Activated naive CD4-positive, alpha-beta T cell treated with anti-CD3 and anti-CD28 coated beads, Interleukin-2, amount 50 U/mL, for 16 hours (primary cell): ENCODE measurements around the gene NAB2.
"Not testable (repeated sequence)": the region's sequence is repeated elsewhere in the genome, so short reads cannot be mapped to it uniquely, and the experiment has no call there.

ENCODE experiments used
- DNase-seq: peaks from one replicate; pipeline ENCODE4 v3.0.0-alpha.2; 2020

The NAB2 gene, protein sequence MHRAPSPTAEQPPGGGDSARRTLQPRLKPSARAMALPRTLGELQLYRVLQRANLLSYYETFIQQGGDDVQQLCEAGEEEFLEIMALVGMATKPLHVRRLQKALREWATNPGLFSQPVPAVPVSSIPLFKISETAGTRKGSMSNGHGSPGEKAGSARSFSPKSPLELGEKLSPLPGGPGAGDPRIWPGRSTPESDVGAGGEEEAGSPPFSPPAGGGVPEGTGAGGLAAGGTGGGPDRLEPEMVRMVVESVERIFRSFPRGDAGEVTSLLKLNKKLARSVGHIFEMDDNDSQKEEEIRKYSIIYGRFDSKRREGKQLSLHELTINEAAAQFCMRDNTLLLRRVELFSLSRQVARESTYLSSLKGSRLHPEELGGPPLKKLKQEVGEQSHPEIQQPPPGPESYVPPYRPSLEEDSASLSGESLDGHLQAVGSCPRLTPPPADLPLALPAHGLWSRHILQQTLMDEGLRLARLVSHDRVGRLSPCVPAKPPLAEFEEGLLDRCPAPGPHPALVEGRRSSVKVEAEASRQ

DNA sequence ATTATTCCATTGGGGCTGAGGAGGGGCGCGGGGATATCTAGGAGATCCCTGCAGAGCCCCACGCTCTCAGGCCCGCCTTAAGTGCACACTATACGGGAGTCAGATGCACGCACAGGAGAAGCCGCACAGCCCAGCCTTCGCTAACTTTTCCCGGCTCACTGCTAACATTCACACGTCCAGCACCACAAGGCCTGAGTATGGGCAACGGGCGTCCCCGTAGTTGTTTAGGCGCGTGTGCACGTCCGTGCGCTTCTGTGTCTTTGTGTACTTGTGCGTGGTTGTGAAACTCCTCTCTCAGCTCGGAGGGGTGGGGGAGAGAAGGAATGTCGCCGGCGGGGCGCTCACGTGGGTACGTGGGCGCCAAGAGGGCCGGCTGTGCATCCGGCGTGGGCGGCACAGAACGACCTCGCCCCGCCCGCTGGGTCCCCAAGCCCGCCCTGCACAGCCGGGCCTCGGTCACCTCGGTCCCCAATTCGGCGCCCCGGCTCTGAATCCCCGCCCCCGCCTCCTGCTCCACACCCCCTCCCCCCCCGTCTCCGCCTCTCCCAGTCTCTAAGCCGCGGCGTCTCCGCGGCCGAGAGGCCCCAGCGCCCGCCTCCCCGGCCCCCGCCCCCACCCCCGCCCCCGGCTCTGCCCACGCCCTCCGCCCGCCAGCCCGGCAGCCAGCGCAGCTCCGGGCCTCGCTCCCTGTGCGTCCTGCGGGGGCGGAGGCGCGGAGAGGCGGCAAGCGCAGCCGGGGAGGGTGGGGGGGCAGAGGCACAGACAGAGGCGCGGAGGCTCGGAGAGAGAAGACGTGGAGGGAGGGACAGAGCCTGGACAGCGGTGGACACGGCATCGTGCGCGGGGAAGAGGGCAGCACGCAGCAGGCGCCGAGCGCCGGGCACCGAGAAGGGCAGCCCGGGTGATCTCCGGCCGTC is at the start of gene NAB2:
Gene NAB2, plus strand, starts transcription at position 761 of the 917 bp plus-strand sequence. CDS start 158 bp downstream, outside the sequence.
- peak; percentile 80 for DNase-seq

DNA sequence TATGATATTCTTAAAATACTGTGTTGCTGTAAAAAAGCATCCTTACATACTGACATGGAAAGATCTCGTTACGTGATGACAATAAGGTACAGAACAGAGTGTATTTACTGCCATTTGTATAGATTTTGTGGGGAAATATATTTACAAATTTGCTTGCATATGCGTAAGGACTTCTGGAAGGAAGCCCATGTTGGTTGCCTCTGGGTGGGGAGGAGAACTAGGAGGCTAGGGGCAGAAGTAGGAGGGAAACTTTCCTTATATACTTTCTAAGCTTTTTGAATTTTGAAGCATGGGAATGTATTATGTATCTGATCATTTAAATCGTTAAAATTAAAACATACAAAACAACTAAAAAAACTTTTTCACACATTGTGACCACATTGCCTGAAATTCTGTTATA is 48.7 kb upstream of the NAB2 start:
- DNase-seq = no peak

DNA sequence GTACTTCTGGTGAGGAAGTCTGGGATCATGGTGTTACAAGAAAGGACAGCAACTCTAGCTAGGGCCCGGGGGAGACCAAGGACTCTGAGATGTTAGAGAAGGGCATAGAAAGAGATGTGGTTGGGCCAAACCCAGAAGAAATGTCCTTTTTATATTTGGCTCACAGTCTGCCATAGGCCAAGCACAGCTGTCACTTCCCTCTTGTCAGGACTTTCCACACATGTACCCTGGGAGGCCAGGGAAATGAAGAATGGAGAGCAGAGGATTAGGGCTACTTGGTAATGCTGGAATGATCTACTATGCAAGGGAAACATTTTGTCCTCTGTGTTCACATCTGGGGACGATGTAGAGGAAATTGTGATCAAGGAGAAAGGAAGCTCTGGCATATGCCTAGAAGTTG is 48.2 kb upstream of the NAB2 start:
- DNase-seq = no peak

DNA sequence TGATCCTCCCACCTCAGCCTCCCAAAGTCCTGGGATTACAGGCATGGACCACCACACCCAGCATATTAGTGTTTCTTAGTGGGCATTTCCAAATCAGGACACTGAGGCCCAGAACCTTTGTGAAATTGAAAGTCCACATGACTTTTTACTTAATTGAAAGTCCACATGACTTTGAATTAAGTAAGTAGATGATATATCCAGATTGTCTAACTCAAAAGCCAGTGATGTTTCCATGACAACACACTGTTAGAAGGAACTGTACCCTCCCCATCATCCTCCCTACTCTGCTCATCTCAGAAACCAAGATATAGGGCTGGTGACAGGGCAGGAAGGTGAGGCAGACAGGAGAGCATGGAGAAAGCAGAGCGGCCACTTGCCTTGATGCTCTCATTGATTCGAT is 46.2 kb upstream of the NAB2 start:
- DNase-seq = no peak

DNA sequence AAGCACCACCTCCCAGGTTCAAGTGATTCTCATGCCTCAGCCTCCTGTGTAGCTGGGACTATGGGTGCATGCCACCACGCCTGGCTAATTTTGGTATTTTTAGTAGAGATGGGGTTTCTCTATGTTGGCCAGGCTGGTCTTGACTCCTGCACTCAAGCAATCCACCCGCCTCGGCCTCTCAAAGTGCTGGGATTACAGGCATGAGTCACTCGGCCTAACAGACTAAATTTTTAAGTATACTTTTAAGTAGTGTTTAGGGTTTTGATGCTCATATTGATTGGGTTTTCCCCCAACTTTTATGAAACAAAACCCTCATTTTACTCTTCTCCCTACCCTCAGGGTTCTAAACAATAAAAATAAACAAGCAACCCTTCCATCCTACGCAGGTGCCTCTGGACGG is 44.4 kb upstream of the NAB2 start:
- DNase-seq = no peak

DNA sequence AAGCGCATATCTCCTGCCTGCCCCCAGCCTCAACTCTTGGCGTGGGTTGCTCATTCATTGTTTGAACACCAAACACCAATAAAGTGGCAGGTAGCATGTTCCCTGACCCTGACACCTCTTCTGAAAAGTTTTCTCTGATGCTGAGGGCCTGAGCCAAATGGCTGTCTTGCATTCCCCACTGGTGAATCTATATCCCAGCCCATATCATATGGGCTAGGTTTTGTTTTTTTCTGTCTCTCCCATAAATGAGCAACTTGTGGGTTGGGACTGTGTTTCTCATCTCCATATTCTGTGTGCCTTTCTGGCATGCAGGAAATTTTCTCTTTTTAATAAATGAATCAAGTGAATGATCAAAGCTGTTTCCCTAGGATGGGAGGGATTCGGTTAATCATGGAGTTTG is 44.0 kb upstream of the NAB2 start:
- no peak for DNase-seq

DNA sequence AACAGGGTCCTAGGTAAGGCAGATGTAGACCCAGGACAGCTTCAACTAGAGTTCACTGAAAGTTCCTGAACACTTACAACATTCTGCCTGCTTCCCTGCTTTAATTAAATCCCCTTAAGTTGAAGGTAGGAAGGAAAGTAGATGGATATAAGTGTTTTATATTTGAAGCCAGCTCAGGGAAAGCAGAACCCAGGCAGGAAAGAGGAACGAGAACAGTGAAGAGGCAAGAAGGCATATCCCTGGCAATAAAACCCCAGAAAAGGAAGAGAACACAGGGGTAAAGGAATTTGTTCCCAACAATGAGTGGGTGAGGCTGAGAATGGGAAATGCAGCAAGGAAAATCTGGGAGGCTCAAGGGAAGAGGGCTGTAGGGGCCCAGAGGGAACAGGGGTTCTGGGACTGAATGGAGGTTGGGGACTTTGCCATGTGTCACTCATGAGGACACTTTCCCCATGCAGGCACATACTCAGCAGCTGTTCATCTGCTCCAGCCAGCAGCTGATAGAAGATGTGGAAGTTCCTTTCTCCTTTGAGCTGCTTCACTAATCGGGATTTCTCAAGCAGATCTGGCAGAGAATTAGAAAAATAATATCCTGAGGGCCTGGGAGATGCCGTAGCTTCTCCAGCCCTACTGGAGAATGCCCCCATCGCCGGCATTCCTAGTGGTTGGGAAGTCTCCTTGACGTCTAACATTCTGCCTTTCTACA is 42.7 kb upstream of the NAB2 start:
- DNase-seq = no peak

DNA sequence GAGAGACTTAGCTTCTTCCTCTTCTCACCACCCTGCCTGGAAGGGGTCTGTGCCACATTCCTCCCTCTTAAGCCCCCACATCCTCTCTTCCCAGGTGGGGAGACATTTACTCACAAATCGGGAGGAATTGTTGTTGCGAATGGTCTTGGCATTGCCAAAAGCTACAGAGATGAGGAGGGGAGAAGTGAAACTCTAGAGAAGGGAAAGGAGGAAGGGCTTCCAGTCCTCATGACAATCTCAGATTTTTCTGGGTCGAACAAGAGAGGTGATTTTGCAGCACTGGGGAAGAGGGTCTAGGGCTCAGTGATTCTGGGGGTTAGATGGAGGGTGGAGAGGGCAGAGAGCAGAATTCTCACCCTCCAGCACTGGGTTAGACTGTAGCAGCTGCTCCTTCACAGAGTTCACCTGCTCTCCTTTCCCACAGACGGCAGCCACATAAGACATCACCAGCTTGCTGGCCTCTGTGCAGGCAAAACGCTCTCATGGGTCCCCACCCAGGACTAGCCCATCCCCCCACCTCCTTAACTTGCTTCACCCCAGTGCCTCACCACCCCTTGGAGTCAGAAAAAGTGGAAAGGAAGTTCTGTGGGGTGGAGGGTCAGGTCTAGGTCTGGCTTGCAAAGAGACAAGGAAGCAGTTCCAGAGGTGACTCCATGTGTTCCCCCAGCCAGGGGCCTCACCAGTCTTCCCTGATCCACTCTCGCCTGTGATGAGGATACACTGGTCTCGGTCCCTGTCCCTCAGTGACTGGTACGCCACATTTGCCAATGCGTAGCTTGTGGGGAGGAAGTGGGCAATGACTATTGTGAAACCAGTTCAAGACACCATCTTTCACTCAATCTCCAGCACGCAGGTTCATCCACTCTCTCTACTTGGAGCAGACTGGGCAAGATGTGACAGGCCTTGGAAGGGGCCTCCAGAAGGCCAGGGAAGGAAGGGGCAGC is 41.7 kb upstream of the NAB2 start:
- DNase-seq = peak; percentile 18

DNA sequence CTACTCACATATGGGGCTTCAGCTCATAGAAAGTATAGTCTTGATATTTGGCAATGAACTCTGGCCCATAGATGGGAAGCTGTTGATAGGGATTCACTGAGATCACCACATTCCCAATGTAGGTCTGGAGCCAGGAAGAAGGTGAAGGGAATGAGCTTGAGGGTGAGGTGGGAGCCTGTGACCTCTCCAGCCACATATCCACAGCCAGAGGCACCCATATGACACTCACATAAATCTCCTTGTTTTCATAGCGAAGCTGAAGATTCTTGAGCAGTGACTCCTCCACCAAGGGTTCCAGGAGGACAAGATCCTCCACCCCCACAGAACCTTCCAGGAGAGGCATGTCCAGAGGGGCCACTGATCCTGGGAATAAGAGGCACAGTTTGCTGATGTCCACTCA is 40.9 kb upstream of the NAB2 start:
- no peak for DNase-seq

DNA sequence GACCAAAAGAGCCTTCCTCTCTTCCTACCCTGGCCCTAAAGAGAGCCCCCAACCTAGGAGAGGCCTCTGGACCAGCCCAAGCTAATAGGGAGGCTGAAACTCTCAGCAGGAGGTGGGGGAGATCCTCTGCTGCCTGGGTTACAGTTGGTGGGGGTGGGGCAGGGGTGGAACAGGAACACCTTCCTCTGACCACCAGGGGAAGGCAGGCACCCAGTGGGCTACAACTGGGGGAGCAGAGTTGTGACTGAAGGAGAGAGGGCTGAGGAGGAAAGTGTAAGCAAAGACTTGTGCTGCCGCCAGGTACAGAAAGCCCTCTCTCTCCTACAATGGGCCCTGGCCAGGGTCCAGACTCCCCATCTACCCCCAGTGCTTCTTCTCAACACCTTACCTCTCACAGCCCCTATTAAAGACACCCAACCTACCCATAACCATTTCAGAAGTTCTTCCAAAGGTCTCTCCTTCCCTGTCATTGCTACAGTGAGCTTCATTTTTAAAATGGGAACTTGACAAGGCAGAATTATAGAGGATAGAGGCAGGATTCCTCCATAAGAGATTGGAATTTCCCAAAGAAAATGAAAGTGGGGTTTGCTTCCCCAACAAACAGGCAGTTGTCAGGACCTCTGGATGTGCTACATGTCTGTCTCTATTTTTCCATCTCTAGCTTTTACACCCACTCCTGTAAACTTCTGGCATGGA is 40.3 kb upstream of the NAB2 start:
- no peak for DNase-seq

DNA sequence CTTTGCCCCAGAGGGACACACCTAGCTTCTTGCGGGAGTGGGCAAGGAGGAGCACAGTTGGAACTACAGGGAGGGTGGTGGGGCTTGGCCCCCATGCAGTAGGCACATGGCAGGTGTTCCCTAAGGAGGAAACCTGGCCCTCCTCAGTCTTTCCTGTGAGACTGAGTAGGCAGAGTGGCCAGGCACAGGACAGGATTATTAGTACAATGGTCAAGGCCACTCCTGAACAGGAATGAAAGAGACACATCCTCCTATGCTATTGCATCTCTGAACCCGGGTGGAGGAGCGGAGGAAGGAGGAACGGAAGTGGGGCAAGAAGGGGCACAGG is 39.8 kb upstream of the NAB2 start:
- no peak for DNase-seq

DNA sequence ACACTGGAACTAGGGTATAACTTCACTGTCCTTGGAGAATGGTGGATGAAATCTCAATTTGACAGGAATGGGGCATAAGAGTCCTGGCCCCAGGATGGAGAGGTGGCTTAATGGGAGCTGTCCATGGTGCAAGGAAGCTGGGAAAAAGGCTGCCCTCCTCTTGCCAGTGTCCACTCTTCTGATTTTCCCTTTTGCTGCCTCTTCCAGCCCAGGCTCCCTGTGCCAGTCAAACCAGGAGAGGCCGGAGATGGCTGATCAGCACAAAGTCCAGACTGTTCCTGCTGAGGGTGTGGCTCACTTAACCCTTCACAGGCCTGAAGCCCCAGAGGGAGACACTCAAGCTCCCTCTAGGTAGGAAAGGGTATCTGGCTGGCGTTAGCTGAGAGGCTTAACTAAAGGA is 39.0 kb upstream of the NAB2 start, which contains the start of gene MYO1A:
Gene MYO1A, minus strand, starts transcription at position 240 of the 400 bp plus-strand sequence. CDS start 1,806 bp downstream, outside the sequence.
- no peak for DNase-seq

DNA sequence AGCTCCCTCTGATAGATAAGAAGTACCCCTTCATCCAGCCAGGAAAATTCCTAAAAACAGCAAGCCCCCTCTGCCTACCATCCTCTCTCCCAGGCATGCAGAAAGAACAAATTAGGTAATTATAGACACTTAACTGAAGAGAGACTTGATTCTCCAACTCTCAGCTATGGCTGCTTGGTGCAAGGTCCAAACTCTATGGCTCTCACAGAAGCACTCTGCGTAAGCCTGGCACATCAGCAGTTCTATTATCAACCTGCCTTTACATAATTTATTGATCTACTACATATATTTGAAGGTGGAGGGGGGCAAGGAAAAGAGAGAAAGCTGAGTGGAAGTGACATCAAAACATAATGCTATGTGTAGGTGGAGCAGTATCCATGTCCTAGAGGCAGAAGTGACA is 37.9 kb upstream of the NAB2 start:
- DNase-seq = no peak

DNA sequence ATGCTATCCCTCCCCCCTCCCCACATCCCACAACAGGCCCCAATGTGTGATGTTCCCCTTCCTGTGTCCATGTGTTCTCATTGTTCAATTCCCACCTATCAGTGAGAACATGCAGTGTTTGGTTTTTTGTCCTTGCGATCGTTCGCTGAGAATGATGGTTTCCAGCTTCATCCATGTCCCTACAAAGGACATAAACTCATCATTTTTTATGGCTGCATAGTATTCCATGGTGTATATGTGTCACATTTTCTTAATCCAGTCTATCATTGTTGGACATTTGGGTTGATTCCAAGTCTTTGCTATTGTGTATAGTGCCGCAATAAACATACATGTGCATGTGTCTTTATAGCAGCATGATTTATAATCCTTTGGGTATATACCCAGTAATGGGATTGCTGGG is 35.8 kb upstream of the NAB2 start:
- DNase-seq = not testable (repeated sequence)

DNA sequence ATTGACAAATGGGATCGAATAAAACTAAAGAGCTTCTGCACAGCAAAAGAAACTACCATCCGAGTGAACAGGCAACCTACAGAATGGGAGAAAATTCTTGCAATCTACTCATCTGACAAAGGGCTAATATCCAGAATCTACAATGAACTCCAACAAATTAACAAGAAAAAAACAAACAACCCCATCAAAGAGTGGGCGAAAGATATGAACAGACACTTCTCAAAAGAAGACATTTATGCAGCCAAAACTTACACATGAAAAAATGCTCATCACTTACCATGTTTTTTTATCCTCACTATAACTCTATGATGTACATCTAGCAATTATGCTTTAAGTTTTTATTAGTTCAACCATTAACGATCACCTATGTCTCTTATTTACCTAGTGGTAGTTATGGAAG is 35.0 kb upstream of the NAB2 start:
- not testable (repeated sequence) for DNase-seq

DNA sequence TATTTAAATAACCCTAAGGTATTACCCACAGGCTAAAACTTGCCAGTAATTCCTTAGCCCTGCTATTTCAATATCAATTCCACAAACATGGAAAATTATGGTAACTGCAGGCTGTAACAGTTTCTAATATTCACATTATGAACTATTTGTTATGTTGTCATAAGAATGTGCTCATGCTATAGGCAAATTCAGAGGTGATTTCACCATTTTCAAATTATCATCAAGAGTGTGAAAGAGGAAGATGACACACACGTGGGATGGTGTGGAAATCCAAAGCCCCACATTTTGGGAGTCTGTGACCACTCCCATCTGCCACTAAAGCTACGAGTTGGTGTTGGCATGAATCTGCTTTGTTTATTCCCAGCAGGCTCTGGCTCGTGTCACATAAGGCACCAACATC is 33.1 kb upstream of the NAB2 start:
- no peak for DNase-seq

DNA sequence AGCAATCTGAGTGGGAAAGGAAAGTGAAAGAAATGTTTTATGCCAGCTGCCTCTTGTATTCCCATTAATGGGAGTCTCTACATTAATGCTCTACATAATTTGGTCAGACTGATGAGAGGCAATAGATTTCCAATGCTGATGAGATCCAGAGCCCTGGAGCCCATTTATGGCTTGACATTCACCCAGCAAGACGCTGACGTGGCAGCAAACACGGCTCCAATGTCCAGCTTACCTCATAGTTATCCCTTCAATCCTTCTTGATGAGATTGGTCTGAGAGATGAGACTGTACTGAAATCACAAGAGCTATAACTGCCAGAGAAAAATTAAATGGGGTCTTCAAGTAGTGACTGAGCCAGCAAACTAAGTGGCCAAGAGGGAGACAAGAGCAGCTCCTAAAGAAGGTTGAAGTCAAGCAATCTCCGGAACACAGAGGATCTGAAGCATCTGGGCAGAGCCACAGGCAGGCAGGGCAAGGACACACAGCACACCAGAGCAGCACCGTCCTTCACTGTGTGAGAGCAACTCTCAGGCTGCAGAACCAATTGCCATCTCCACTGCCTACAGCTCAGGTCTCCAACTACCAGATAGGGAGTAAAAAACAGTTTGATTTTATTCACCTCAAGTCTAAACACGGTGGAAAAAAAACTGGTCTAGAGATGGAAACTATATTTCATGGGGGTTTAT is 31.7 kb upstream of the NAB2 start:
- DNase-seq = no peak

DNA sequence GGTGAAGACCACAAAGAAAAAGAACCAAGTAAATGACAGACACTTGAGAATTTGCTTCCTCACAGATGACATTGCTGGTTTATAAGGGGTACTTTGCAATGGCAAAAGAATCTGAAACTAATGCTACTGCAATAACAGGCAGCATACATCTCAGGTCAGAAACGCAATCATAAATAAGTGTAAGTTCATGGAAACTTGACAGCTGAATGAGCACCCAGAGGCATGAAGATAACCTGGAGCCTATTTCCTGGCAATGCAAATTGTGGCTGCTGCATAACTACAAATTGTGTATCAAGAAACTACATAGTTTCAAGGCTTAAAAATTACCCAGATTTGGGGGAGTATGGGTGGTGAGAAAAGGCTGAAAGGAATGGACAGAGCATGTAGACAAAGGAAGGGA is 30.5 kb upstream of the NAB2 start:
- no peak for DNase-seq

DNA sequence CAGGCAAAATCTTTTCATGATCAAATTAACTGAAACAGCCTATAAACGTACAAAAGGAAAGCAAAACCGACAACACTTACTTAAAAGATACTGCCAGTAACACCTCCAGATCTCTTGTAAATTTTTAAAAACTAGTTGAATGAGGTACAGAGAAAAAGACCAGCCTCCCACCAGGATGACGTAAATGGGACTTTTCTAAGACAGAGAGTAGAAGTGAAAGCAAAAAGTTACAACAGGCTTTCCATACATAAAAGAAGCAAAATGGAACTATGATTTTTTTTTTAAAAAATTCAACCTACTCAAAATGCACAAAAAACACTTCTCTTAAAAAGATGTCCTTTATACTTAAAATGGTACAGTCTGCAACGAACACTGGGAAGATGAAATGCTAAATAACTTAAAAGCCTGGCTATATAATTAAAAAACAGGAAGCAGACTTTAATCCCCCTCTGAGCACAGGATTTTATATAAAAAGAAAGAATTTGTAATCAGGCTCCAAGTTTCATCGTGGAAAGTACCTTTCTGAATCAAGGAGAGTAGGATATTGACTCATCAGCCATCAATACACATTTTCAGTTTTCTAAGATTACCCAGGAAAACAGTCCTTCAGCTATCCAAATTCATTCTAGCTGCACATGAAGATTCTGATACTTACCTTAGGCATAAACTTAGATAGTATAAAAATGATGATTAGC is 24.8 kb upstream of the NAB2 start:
- DNase-seq = peak; percentile 55

DNA sequence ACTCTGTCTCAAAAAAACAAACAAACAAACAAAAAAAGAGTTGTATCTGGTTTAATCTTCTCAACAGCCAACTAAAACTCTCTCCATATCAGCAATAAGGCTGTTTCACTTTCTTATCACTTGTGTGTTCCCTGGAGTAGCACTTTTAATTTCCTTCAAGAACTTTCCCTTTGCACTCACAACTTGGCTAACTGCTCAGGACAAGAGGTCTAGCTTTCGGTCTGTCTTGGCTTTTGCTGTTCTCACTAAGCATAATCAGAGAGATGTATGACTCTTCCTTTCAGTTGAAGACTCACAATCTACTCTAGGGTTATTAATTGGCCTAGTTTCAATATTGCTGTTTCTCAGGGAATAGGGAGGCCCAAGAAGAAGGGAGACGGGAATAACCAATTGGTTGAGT is 22.7 kb upstream of the NAB2 start:
- DNase-seq = no peak
